Fibroblast of upper back skin (primary cell): ENCODE data around the gene GRM4.

Source experiments
- DNase-seq: peaks from one replicate; pipeline ENCODE4 v3.0.0-alpha.2; 2013

The GRM4 gene

GRCh38 chr6:34104628-34105027 lies 41.3 kb downstream of the GRM4 start:
- no peak for DNase-seq

- DNase-seq: no peak
These were observed 41.7 kb downstream of the GRM4 start for GRCh38 chr6:34104186-34104585.

GRCh38 chr6:34103321-34103720 lies 42.6 kb downstream of the GRM4 start:
- no peak for DNase-seq

- DNase-seq: no peak
These were observed 43.2 kb downstream of the GRM4 start for GRCh38 chr6:34102696-34103095.

GRCh38 chr6:34102099-34102656 lies 43.7 kb downstream of the GRM4 start:
- DNase-seq: no peak

GRCh38 chr6:34100788-34101187 lies 45.1 kb downstream of the GRM4 start:
- DNase-seq: no peak

GRCh38 chr6:34099878-34100277 lies 46.0 kb downstream of the GRM4 start:
- no peak for DNase-seq

- no peak for DNase-seq
These were observed 47.6 kb downstream of the GRM4 start for GRCh38 chr6:34098045-34098936.

- DNase-seq: no peak
These were observed 49.1 kb downstream of the GRM4 start for GRCh38 chr6:34096814-34097213.

GRCh38 chr6:34096193-34096592 lies 49.7 kb downstream of the GRM4 start:
- DNase-seq: no peak

GRCh38 chr6:34095741-34096140 lies 50.1 kb downstream of the GRM4 start:
- no peak for DNase-seq

GRCh38 chr6:34095136-34095505 lies 50.8 kb downstream of the GRM4 start:
- no peak for DNase-seq

- DNase-seq: no peak
These were observed 51.3 kb downstream of the GRM4 start for GRCh38 chr6:34094474-34095135.

GRCh38 chr6:34093854-34094430 lies 51.9 kb downstream of the GRM4 start:
- DNase-seq: no peak

- DNase-seq: no peak
These were observed 52.7 kb downstream of the GRM4 start for GRCh38 chr6:34093206-34093605.

GRCh38 chr6:34092631-34093030 lies 53.3 kb downstream of the GRM4 start:
- DNase-seq: no peak

GRCh38 chr6:34090935-34091334 lies 55.0 kb downstream of the GRM4 start:
- no peak for DNase-seq

GRCh38 chr6:34090529-34090928 lies 55.4 kb downstream of the GRM4 start:
- DNase-seq: no peak

GRCh38 chr6:34086558-34086957 lies 59.3 kb downstream of the GRM4 start:
- DNase-seq: no peak

GRCh38 chr6:34085453-34086170 lies 60.3 kb downstream of the GRM4 start:
- no peak for DNase-seq

GRCh38 chr6:34084591-34085290 lies 61.1 kb downstream of the GRM4 start:
- no peak for DNase-seq

GRCh38 chr6:34082864-34083626 lies 62.8 kb downstream of the GRM4 start:
- no peak for DNase-seq
